ENCODE results near the gene S1PR5.

S1PR5 gene

DNA sequence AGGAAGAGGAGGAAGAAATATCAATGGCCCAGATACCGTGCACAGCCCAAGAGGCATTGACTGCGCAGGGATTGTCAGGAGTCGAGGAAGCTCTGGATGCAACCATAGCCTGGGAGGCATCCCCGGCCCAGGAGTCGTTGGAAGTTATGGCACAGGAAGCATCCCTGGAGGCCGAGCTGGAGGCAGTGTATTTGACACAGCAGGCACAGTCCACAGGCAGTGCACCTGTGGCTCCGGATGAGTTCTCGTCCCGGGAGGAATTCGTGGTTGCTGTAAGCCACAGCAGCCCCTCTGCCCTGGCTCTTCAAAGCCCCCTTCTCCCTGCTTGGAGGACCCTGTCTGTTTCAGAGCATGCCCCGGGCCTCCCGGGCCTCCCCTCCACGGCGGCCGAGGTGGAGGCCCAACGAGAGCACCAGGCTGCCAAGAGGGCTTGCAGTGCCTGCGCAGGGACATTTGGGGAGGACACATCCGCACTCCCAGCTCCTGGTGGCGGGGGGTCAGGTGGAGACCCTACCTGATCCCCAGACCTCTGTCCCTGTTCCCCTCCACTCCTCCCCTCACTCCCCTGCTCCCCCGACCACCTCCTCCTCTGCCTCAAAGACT is 50.0 kb downstream of the S1PR5 start:
- no peak for DNase-seq (ENCODE audit: low spot score)

DNA sequence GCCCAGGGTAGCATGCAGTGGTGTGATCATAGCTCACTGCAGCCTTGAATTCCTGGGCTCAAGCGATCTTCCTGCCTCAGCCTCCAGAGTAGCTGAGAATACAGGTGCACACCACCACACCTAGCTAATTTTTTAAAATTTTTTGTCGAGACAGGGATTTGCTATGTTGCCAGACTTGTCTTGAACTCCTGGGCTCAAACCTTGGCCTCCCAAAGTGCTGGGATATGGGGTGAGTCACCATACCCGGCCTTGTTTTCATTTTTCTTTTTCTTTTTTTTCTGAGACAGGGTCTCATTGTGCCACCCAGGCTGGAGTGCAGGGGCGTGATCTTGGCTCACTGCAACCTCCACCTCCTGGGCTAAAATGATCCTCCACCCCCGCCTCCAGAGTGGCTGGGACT is 52.8 kb downstream of the S1PR5 start:
- no peak for DNase-seq (ENCODE audit: low spot score)
